HG03342 (cell line): Measurements from ENCODE around the gene GTF2IRD1.
"Not testable (repeated sequence)": the region's sequence is repeated elsewhere in the genome, so short reads cannot be mapped to it uniquely, and the experiment has no call there.

Experiments
- ATAC-seq: cut with Tn5 transposase; IDR thresholded peaks from one replicate; pipeline ENCODE4 v1.9.1; 2021; ENCODE audit warnings: mild to moderate bottlenecking, moderate library complexity; ENCODE audit not compliant: unreplicated experiment

Gene GTF2IRD1

DNA sequence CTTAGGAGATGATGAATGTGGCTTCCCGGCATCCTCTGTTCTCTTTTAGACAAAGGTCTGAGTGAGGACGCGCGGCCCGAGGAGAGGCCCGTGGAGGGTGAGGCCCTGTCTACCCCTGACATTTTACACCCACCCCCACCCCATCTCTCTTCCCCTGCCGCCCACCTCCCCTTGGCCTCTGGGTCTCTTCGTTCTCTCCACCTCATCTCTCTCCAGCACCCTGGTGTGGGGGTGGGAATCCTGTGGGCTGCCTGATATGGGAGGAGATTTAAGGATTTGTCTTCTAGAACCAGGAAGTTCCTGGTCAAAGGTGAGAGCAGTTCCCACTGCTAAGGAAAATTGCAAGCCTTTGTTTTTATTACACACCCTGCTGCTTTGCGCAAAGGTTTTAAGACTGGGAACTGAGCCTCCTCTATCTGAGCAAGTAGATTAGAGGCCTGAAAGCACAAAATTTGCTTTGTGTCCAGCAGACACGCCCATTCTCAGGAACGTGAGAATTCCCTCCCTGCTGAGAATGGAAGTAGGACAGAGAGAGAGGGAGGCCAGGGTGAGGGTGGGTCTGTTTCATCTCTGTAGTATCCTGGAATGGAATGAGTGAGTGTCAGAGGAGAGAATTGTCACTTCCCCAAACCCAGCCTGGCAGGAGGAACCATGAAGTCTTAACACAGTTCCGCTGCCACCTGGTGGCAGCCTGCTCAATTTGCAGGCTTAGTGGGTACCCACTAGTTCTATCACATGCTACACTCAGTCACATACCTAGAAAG, 91.2 kb downstream of the GTF2IRD1 start:
- ATAC-seq = no peak

DNA sequence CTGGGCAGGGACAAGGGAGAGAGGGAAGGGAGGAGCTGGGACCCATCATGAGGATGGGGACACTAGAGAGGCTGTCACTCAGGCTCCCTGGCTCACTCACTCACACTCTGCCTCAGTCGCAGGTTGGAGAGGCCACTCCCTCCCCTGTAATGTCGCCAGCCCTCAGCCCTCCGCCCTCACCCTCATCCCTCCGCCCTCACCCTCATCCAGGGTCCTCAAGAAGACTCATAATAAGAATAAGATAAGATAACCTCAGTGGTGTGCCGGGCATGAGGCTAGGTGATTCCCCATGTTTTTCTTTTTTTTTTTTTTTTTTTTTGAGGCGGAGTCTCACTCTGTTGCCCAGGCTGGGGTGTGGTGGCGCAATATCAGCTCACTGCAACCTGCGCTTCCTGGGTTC, 92.2 kb downstream of the GTF2IRD1 start:
- no peak for ATAC-seq

DNA sequence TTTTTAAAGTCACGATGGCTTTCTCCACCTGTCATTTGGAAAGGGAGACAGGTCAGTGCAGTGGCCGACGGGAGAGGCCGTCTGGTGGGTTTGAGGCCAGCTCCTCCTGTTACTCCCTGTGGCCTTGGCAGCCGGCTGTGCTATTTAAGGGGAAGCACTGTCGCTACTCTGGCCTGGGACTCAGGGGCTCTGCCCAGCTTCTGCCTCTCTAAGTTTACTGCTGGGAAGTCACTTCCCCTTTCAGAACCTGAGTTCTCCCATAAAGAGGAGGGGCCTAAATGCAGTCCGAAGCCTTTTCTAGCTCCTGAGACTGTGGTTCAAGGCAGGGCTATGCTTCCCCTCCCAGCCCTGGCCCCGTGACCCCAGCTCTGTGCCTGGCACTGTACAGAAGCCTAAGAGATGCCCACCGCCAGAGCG, 99.9 kb downstream of the GTF2IRD1 start:
- not testable (repeated sequence) for ATAC-seq

DNA sequence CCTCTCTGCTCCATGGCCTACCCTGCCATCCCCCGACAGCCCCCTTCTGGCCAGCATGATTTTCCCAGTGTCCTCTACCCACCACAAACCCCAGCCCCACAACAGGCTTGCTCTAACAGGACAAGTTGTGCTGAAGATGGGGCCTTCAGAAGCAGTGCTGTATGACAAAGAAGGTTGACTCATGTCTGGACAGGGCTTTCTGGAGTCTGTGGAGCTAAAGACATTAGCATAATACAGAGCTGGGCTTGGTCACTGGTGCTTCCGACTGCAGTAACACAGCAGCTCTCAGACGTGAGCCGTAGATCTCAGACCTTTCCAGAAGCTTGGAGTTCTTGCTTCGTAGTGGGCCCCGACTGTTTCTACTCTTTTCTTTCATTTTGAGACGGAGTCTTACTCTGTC, 100.5 kb downstream of the GTF2IRD1 start:
- no peak for ATAC-seq

DNA sequence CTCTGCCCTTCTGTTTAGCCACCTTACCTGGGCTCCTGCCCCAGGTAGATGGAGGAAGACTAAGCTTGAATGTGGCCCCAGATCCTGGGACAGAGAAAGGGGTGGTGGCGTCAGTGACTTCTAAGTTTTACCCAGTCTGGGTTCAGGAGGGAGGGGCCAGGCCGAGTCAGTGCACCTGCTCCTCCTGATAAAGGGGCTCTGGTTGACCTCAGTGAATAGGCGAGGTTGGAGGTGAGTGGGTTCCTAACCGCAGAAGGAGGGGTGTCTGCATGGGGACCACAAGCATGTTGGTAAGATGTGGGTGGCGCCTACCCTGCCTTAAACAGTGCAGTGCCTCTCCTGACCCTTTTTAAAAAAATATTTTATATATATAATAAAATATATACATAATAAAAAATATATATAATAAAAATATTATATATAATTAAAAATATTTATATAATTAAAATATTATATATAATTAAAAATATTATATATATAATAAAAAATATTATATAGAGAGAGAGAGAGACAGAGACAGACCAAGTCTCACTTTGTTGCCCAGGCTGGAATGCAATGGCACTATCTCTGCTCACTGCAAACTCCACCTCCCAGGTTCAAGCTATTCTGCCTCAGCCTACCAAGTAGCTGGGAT, 106.5 kb downstream of the GTF2IRD1 start:
- ATAC-seq = no peak

DNA sequence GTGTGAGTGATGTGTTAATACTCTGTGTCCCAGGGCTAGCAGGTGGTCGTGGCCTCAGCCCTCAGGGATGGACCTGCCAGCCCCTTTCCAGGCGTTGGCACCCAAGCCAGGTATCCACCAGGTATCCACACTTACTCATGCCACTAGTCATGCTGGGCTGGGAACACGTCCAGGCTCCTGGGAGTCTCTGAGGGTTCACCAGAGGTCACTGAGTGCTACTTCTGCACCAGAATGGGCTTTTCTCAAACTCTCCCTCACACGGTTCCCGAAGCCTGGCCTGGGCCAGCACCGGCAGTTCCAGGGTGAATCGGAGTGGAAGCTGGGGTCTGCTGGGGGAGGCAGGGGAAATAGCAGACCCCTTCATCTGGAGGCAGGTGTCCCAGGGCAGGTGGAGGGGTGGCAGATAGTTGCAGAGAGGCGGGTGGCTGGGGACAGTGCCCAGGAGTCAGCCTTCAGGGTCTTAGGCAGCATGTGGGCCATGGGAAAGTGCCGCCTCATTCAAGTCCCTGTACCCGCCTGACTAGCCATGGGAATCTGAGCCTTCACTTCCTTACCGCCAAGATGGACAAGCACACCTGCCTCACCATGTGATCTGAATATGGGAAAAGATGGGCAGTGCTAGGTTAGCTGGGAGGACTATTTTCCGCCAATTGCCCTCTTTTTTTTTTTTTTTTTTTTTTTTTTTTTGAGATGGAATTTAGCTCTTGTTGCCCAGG, 108.3 kb downstream of the GTF2IRD1 start:
- no peak for ATAC-seq

DNA sequence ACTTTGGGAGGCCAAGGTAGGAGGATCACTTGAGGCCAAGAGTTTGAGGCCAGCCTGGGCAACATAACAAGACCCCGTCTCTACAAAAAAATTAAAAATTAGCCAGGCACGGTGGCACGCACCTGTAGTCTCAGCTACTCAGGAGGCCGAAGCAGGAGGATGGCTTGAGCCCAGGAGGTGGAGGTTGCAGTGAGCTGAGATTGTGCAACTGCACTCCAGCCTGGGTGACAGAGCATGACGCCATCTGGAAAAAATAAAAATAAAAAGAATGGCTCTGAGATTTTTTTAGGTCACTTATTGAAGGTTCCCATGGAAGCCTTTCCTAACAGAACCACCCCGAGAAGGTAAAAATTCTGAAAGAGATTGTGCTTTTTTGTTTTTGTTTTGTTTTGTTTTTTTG, 109.9 kb downstream of the GTF2IRD1 start:
- not testable (repeated sequence) for ATAC-seq

DNA sequence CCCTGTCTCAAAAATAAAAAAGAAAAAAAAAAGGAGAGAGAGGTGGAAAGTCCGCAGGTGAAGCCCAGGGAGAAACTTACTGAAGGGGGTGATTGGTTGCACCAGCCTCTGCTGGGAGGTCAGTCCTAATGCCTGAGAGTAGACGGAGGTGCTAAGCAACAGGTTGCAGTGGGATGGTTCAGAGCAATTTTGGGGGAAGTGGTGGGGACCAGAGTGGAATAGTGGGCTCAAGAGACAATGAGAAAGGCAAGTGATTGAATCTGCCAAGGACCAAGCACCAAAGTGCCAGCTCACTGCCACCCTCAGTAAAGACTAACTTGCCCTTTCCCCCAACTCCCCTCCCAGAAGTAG, 113.6 kb downstream of the GTF2IRD1 start:
- ATAC-seq = no peak

DNA sequence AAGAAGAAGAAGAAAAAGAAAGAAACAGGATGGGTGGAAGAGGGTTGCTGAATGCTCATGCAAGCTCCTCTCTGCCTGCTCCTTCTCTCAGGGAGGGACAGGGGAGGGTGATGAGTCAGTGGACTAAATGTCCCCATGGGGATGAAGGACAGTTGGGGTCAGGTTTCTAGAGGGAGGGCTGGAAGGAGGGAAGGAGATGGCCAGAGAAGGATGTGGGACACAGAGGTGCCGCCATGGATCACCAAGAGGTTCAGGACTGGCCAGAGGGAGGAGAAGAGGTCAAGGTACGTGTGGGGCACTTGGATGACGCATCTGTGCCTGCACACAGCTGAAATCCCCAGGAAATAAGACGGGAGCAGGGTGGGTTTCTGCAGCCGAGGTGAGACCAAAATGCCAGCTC, 115.0 kb downstream of the GTF2IRD1 start:
- no peak for ATAC-seq

DNA sequence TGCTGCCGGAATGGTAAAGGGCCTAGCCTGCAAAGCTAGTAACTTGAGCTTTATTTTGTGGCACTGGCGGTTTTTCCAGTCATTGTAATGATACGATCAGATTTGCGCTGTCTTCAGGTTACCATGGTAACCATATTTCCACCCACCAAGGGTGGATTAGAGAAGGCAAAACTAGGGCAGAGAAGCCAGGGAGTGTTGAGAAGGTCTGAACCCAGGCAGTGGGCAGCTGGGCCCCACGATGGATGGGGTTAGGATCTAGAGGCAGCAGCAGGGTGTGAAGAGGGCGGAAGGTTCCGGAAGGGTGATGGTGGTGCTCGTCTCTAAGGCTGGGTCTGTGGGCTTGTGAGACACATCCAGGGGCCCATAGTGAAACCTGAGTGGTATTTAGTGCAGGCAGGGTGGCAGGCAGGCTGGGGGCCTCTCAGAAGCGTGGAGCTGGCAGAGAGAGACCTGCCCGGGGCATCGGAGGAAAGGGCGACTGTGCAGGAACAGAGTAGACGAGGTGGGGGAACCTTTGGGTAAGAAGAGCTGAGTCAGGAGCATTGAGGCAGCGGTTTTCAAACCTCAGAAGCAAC, 115.9 kb downstream of the GTF2IRD1 start:
- no peak for ATAC-seq

DNA sequence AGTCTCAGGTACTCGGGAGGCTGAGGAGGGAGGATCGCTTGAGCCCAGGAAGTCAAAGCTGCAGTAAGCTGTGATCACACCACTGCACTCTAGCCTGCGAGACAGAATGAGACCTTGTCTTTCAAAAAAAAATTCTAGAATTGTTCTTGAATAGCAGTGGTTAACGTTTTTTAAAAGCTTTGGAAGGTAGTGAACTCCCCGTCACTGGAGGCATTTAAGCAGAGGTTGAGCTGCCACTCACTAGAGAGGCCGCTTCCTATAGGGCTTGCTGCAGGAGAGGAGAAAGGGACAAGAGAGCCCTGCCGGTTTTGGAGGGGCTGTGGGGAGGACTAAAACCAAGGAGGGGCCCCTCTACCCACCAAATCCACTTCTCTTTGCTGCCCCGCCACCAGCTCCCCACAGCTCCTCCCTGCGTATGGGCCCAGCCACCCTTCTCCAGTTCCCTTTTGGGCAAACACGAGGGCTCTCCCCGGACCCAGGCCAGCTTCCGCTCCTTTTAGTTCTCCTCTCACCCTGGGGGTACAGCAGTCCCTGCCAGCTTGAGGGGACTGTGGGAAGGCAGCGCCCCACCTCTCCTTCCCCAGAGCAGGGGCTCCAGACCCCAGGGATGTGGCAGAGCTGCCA, 116.9 kb downstream of the GTF2IRD1 start:
- no peak for ATAC-seq

DNA sequence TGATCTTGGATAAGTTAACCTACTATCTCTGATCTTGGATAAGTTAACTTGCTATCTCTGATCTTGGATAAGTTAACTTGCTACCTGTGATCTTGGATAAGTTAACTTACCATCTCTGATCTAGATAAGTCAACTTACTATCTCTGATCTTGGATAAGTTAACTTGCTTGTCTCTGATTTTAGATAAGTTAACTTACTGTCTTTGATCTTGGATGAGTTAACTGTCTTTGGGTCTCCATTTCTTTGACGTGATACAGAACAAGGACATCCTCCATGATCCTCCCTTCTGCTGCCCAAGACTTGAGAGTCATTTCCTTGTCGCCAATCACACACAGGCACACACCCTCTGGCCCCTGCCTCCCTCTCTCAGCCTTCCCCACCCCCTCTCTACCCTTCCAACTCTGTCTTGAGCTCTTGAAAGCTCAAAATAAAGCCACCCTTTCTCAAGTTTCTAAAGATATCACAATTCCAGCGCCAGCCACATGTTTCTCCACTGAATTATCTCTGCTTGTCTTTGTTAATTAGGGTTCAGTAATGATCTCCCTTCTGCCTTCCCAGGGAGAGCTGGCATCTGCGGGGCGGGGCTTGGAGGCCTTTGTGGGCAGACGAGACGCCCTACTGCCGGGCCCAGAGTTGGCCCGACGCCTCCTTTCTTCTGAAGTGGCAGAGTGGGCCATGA, 118.7 kb downstream of the GTF2IRD1 start:
- no peak for ATAC-seq

DNA sequence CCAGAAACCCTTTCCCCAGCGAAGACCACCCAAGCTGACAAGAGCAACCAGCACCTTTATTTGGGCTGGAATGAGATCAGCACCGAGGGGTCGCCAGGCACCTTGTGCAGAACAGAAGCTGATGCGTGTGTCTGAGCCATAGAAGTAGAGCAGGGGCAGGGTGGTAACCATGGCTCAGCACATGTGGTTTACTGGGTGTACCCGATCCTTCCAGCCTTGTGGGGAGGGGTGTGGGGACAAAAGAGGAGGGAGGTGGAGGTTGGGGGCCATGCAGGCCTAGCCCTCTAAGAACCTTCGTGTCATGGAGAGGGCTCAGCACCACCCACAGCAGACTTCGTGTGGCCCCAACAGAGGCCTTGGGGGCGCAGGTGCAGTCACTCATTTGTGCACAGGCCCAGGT, 119.8 kb downstream of the GTF2IRD1 start:
- ATAC-seq = no peak

DNA sequence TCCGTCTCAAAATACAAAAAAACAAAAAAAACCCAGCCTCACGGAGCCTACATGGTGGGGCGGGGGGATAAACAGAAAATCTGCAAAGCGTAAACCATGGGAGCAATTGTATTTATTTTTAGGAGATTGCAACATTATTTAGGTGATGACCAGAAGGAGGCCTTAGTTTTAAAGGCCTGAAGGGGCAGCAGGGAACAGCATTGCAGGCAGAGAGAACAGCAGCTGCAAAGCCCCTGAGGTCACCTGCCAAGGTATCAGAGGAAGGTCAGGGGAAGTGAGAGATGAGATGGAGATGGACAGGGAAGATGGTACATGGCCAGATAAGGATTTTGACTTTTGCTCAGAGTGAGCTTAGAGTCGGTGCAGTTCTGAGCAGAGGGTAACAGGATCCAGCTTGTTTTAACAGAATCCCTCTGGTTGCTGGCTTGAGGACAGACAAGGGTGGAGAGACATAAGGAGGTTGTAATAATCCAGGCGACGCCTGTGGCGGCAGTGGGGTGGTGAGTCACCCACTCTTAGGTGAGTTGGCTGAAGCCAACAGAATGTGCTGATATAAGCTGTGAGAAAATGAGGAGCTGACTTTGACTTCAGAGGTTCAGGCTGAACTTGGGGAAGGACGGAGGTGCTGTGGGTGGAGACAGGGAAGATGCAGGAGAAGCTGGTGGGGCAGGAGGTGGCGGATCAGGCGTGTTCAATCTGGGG, 121.5 kb downstream of the GTF2IRD1 start:
- ATAC-seq = no peak

DNA sequence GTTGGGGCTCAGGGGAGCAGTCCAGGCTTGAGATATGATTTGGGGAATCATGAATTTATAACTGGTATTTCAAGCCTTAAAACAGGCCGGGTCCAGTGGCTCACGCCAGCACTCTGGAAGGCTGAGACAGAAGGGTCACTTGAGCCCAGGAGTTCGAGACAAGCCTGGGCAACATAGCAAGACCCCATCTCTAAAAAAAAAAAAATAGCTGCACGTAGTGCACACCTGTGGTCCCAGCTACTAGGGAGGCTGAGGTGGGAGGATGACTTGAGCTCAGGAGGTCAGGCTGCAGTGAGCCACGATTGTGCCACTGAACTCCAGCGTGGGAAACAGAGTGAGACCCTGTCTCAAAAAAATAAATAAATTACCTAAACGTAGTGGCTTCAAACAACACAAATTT, 122.1 kb downstream of the GTF2IRD1 start:
- ATAC-seq = no peak

DNA sequence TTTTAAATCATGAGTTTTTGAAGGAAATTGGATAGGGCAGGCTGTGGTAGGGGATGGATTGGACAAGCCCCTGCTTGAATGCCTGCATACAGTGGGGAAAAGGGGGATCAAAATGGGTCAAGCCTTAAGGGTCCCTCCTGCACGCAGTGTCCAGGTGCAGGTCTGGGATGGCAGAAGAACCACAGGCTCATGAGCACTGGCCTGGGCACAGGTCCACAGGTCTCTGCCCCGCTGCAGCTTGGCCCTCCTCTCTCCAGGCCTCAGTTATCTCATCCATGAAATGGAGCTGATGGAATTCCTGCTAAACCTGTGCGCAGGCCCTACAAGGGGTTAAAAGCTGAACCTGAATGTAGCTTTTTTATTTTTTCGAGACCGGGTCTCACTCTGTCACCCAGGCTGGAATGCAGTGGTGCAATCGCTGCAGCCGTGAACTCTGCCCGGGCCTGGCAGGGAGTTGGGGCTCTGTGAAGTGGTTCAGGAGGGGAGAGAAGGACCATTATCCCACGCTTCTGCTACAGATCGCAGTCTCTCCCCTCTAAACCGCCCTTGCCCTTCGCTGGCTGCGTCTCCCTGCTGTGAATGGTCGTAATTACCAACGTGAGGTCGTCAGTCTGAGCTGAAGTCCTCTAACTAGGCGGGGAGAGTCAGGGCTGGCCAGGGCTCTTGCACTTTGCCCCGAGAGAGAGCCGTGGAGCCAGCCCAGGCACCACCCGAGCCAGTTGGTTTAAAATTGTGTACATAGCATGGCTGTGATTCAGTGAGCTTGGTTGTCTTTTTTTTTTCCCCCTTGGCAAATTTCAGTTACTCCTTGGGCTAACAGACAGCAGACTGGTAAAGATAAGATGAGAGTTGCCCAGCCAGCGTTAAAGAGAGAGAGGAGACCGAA, 126.3 kb downstream of the GTF2IRD1 start:
- no peak for ATAC-seq

DNA sequence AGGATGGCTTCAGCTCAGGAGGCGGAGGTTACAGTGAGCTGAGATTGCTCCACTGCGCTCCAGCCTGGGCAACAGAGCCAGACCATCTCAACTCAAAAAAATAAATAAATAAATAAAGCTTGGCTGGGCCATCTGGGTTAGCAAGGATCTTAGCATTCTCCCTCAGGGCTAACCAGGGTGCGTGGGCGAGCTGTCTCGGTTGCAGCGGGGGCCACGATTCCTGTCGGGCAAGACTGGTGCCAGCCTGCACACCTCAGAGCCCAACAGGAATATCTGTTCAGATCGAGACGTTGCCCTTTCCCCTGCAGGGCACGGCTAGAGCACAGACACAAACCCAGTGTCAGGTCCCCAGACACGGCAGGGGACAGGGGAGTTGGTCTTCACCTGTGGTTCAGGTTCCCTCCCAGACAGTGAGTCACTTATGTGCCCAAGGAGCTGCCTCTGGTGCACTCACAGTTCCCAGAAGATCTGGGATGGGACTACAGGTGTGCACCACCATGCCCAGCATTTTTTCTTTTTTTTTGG, 128.3 kb downstream of the GTF2IRD1 start:
- no peak for ATAC-seq

DNA sequence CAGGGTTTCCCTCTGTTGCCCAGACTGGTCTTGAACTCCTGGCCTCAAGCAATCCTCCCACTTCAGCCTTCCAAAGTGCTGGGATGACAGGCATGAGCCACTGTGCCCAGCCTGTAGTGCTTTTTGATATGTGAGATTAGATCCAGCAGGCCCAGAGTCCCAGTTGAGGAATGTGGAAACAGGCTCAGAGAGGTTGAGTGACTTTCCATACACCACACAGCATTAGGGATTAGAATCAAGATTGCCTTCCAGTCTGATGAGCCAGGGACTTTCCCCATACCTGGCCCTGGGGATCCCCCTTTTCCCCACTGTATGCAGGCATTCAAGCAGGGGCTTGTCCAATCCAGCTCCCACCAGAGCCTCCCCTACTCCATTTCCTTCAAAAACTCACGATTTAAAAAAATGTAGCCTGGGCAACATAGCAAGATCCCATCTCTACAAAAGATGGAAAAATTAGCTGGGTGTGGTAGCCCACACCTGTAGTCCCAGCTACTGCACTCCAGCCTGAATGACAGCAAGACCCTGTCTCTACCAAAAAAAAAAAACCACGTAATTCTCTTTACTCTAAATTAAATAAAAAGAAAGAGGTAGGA, 128.8 kb downstream of the GTF2IRD1 start:
- no peak for ATAC-seq

DNA sequence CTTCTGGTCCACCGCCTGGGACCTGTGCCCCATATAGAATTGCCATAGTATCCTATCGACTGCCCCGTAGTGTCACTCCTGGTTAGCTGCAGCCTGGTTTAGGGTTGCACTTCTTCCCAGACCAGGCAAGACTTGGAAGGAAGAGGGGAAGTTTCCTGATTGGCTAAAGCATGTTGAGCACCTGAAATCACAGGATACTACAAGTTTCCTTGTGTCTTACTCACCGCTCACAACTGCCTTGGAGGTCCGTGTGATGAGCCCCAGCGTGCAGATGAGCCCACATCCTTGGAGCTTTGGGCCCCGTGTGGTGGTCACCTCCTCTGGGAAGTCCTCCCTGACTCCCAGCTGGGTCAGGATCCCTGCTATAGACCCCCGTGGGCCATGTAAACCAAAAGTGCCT, 129.9 kb downstream of the GTF2IRD1 start:
- ATAC-seq = no peak
